Embryonic facial prominence (tissue), 1 donor: ENCODE measurements around the gene GOLGA6C.
"Not testable (repeated sequence)": the region's sequence is repeated elsewhere in the genome, so short reads cannot be mapped to it uniquely, and the experiment has no call there.

Source experiments
- DNase-seq: peaks from one replicate; pipeline ENCODE4 v3.0.0-alpha.2; 2016; ENCODE audit errors: extremely low spot score

Gene GOLGA6C

GRCh38 chr15:75227663-75228280, 30.4 kb upstream of the GOLGA6C start:
- no peak for DNase-seq

GRCh38 chr15:75228787-75229186, 29.3 kb upstream of the GOLGA6C start:
- DNase-seq, result no peak

- no peak for DNase-seq
Measured at GRCh38 chr15:75229191-75230015, 28.7 kb upstream of the GOLGA6C start.

GRCh38 chr15:75230016-75230343, 28.2 kb upstream of the GOLGA6C start:
- DNase-seq, result no peak

- DNase-seq, result no peak
Measured at GRCh38 chr15:75230551-75231371, 27.4 kb upstream of the GOLGA6C start.

GRCh38 chr15:75231836-75232235, 26.3 kb upstream of the GOLGA6C start:
- no peak for DNase-seq

GRCh38 chr15:75232252-75232813, 25.8 kb upstream of the GOLGA6C start:
- no peak for DNase-seq

- DNase-seq, result no peak
Measured at GRCh38 chr15:75232826-75233503, 25.2 kb upstream of the GOLGA6C start.

- no peak for DNase-seq
Measured at GRCh38 chr15:75233504-75234190, 24.5 kb upstream of the GOLGA6C start.

GRCh38 chr15:75234191-75234810, 23.8 kb upstream of the GOLGA6C start:
- no peak for DNase-seq

- no peak for DNase-seq
Measured at GRCh38 chr15:75235051-75235673, 23.0 kb upstream of the GOLGA6C start.

- no peak for DNase-seq
Measured at GRCh38 chr15:75235760-75236729, 22.1 kb upstream of the GOLGA6C start.

GRCh38 chr15:75237316-75237982, 20.7 kb upstream of the GOLGA6C start:
- DNase-seq, result no peak

- no peak for DNase-seq
Measured at GRCh38 chr15:75238150-75238549, 20.0 kb upstream of the GOLGA6C start.

- not testable (repeated sequence) for DNase-seq
Measured at GRCh38 chr15:75245741-75246140, 12.4 kb upstream of the GOLGA6C start.

GRCh38 chr15:75248991-75249390, 9.1 kb upstream of the GOLGA6C start:
- DNase-seq, result not testable (repeated sequence)

GRCh38 chr15:75249726-75250125, 8.4 kb upstream of the GOLGA6C start:
- DNase-seq, result no peak

- DNase-seq, result not testable (repeated sequence)
Measured at GRCh38 chr15:75251343-75251742, 6.8 kb upstream of the GOLGA6C start.
